SH-SY5Y (cell line): ENCODE measurements around the gene ACSL5.

Experiments
- GATA2 ChIP-seq: IDR thresholded peaks from 2 replicates; pipeline ENCODE4 v1.6.1; 2011; ENCODE audit warnings: mild to moderate bottlenecking, low read depth, low read length
- GATA3 ChIP-seq: IDR thresholded peaks from 2 replicates; pipeline ENCODE4 v1.6.1; 2011; ENCODE audit warnings: low read depth, mild to moderate bottlenecking, low read length, moderate library complexity

DNA sequence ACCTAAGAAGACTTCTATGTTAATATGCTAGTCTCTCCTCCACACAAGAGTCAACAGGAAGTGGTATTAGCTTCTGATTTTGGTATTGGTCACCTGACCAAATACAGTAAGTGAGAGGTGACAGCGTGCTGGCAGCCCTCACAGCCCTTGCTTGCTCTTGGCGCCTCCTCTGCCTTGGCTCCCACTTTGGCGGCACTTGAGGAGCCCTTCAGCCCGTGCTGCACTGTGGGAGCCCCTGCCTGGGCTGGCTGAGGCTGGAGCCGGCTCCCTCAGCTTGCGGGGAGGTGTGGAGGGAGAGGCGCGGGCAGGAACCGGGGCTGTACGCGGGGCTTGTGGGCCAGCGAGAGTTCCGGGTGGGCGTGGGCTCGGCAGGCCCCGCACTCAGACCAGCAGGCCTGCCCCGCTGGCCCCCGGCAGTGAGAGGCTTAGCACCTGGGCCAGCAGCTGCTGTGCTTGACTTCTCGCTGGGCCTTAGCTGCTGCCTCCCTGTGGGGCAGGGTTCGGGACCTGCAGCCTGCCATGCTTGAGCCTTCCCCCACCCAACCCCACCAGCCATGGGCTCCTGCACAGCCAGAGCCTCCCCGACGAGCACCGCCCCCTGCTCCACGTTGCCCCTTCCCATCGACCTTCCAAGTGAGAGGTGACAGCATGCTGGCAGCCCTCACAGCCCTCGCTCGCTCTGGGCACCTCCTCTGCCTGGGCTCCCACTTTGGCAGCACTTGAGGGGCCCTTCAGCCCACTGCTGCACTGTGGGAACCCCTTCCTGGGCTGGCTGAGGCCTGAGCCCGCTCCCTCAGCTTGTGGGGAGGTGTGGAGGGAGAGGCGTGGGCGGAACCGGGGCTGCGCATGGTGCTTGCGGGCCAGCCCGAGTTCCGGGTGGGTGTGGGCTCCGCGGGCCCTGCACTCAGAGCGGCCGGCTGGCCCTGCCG is 4.2 kb upstream of the ACSL5 start:
- TF ChIP-seq GATA2 (no peak), GATA3 (no peak)
